Heart left ventricle (tissue), 16 donors: ENCODE results near the gene USP2. TPM values are rescaled to one million over a fixed set of nuclear protein-coding genes. Genes with fewer than 3 reads are reported as not detected.

Source experiments
- ATAC-seq, 4 donors: fragments of 200-7000 bp; cut with Tn5 transposase; one replicate each; pipeline ENCODE4 v1.9.1; 2020 to 2022; ENCODE audit warnings: moderate library complexity in 4 of 4, mild to moderate bottlenecking in 3 of 4, moderate number of reproducible peaks in 1 of 4
- DNase-seq, 5 donors: peaks; one replicate each; pipeline ENCODE4 v3.0.0-alpha.2; 2020
- H3K27ac ChIP-seq, 12 donors: fragments of 200-600 bp; sonication (generic) in 4 of 12; one replicate each; pipeline versions ENCODE4 v1.5.0 to v1.8.0; 2016 to 2022; ENCODE audit warnings: mild to moderate bottlenecking in 2 of 12
- H3K27me3 ChIP-seq, 9 donors: fragments of 200-600 bp; sonication (generic) in 2 of 9; one replicate each; pipeline versions ENCODE4 v1.5.1 to v1.8.0; 2016 to 2022; ENCODE audit warnings: mild to moderate bottlenecking in 3 of 9
- H3K36me3 ChIP-seq, 9 donors: fragments of 200-600 bp; sonication (generic) in 2 of 9; one replicate each; pipeline versions ENCODE4 v1.5.0 to v1.8.0; 2018 to 2022; ENCODE audit warnings: mild to moderate bottlenecking in 2 of 9
- H3K4me1 ChIP-seq, 12 donors: fragments of 200-600 bp; sonication (generic) in 4 of 12; one replicate each; pipeline versions ENCODE4 v1.5.0 to v1.8.0; 2016 to 2022; ENCODE audit warnings: mild to moderate bottlenecking in 3 of 12
- H3K4me3 ChIP-seq, 12 donors: fragments of 200-600 bp; sonication (generic) in 4 of 12; one replicate each; pipeline versions ENCODE4 v1.5.0 to v1.8.0; 2017 to 2022; ENCODE audit warnings: mild to moderate bottlenecking in 9 of 12, moderate library complexity in 4 of 12
- H3K9me3 ChIP-seq, 12 donors: fragments of 200-600 bp; sonication (generic) in 4 of 12; one replicate each; pipeline versions ENCODE4 v1.5.0 to v1.8.0; 2016 to 2022; ENCODE audit warnings: mild to moderate bottlenecking in 1 of 12
- CTCF ChIP-seq, 12 donors: fragments of 200-600 bp; sonication (generic) in 4 of 12; IDR thresholded peaks; one replicate each; pipeline versions ENCODE4 v1.5.0 to v1.8.0; 2018 to 2022; ENCODE audit warnings: antibody characterized with exemption in 12 of 12, mild to moderate bottlenecking in 5 of 12
- POLR2A ChIP-seq, 2 donors: fragments of 450-650 bp; IDR thresholded peaks; one replicate each; pipeline ENCODE4 v1.6.1; 2017; ENCODE audit warnings: antibody characterized with exemption in 2 of 2, mild to moderate bottlenecking in 2 of 2, moderate library complexity in 2 of 2
- WGBS, 4 donors: extraction: QIAGEN DNeasy Blood & Tissue Kit in 2 of 4; methylation state at CpG; one replicate each; pipeline versions ENCODE4 v1.1.5 to v1.1.7; 2013 to 2018; 5-methylcytosine and 5-hydroxymethylcytosine counted together
- intact Hi-C, 10 donors: fragments of 100-400 bp; cut with DNase I; formaldehyde crosslinking; loops; one replicate each; pipeline versions ENCODE4 v1.11.1 to v1.14.2; 2022
- polyA plus RNA-seq, 2 donors: library from polyadenylated mRNA; stranded (reverse); fragments of 200-250 nt; gene quantifications; one replicate each; pipeline ENCODE4 v1.2.3, GENCODE V29; 2013
- total RNA-seq, 9 donors: library from RNA; depleted of rRNA in 2 of 9; stranded (reverse); fragments of >200 nt in 2 of 9; fragmentation: NEBNext Ultra II Directional in 3 of 9; extraction: Animal tissue kit (Norgen Biotek cat#: 25700) in 3 of 9; gene quantifications; one replicate each; pipeline versions ENCODE4 v1.1.0 to v1.2.4, GENCODE V29; 2016 to 2023
- donor health status: ischemic (EF 13 %, LVEDD 7.1; RV severe dilation, severe dysfunction).
- donor health status: healthy with polysubstance abuse.
- donor health status: DM: no; HTN: yes; CAD: no.
- donor health status: DM: no; HTN: no; CAD: no.
- donor health status: ischemic (EF 25% LVEDD 6.9; RV normal size, moderate dysfunction).
- donor health status: ischemic (EF 25% LVEDD 5.7; RV mildly dilated, moderate dysfunction).
- donor health status: healthy.
- donor health status: DM: yes; HTN: yes; CAD: no.
- donor health status: ischemic (EF 35%, LVEDD 5.7; RV mildly dilated, moderate dysfunction).
- donor health status: nonischemic (EF 11% LVEDD 7.7; RV severe dilation, severe dysfunction).
- donor health status: DM: yes; HTN: yes; CAD: no.
- donor health status: PGD.
- donor health status: ischemic (EF 29% LVEDD 5.4; RV normal size, mild dysfunction).
- donor health status: nonischemic (EF 23%, LVEDD 6.1; RV moderate dilation, normal function).

Gene USP2
- total and polyA plus RNA-seq, 11 donors = 53.7 to 138 (median 108) TPM

GRCh38 chr11:119375337-119376196 is 5.9 kb downstream of the USP2 start:
- 23 to 43% (median 35%) methylated on average over 12 to 14 of the region's 14 CpGs for WGBS, 4 donors
- peak overlapping the region in 10 of 12 donors; percentile 7 to 79 (median 58) for H3K4me3 ChIP-seq
- H3K27ac ChIP-seq = peak overlapping the region; percentile 59 to 100 (median 93)

GRCh38 chr11:119374632-119375336 is 6.7 kb downstream of the USP2 start:
- intact Hi-C loops = loop anchor here in 7 of 10 donors (1.0 to 5.0 kb wide), 5 partner anchors 18 to 170 kb away; partner anchors contain the start of gene C1QTNF5 (in 3 of the 7)
- ATAC-seq (peak in 3 of 4 donors; percentile 4 to 33 (median 15)), DNase-seq (peak in 2 of 5 donors; percentile 66 to 68)
- Histone ChIP-seq H3K4me1 (peaks cover 0 to 84% (median 55%) of the 10 kb centered on the region in 12 donors), H3K4me3 (no peak overlapping the region), H3K9me3 (no peaks in the 10 kb centered on the region), H3K27me3 (no peaks in the 10 kb centered on the region), H3K36me3 (no peaks in the 10 kb centered on the region), H3K27ac (peak overlapping the region; percentile 11 to 100 (median 93))
- TF ChIP-seq CTCF (IDR thresholded peaks at IDR 0.05) = no peak
- no peak for TF ChIP-seq POLR2A (IDR thresholded peaks at IDR 0.05)
- 26 to 30% (median 29%) methylated on average over 9 to 11 of the region's 11 CpGs for WGBS, 4 donors

More at GRCh38 chr11:119375337-119376196, 5.9 kb downstream of the USP2 start:
- peaks cover 0 to under 1% (median 0%) of the 10 kb centered on the region in 9 donors for H3K27me3 ChIP-seq
- no peaks in the 10 kb centered on the region for H3K36me3 ChIP-seq
- intact Hi-C loops = loop anchor here in 5 of 10 donors (2.0 to 5.0 kb wide), 3 partner anchors 19 to 171 kb away; partner anchors contain the start of gene C1QTNF5 (in 1 of the 5)
- peaks cover 0 to 82% (median 54%) of the 10 kb centered on the region in 12 donors for H3K4me1 ChIP-seq
- H3K9me3 ChIP-seq = no peaks in the 10 kb centered on the region
- ATAC-seq (peak; percentile 68 to 76 (median 72)), DNase-seq (peak; percentile 84 to 93 (median 87))
- TF ChIP-seq CTCF (IDR thresholded peaks at IDR 0.05) (no peak), POLR2A (IDR thresholded peaks at IDR 0.05) (no peak)

GRCh38 chr11:119373921-119374631 is 7.4 kb downstream of the USP2 start:
- 23 to 42% (median 35%) methylated on average over 5 of the region's 5 CpGs for WGBS, 4 donors
- TF ChIP-seq POLR2A (IDR thresholded peaks at IDR 0.05) (no peak), CTCF (IDR thresholded peaks at IDR 0.05) (peak; percentile 76 to 91 (median 84))
- no peaks in the 10 kb centered on the region for H3K9me3 ChIP-seq
- peak in 2 of 4 donors; percentile 4 to 9 for ATAC-seq
- no peak overlapping the region for H3K4me3 ChIP-seq
- peak overlapping the region in 10 of 12 donors; percentile 87 to 100 (median 94) for H3K27ac ChIP-seq
- peak in 4 of 5 donors; percentile 62 to 77 (median 66) for DNase-seq
- no peaks in the 10 kb centered on the region for H3K36me3 ChIP-seq
- peaks cover 0 to 90% (median 60%) of the 10 kb centered on the region in 12 donors for H3K4me1 ChIP-seq
- intact Hi-C loops = loop anchor here in 7 of 10 donors (1.0 to 2.0 kb wide), 4 partner anchors 17 to 169 kb away; partner anchors contain the start of gene C1QTNF5 (in 2 of the 7)
- no peaks in the 10 kb centered on the region for H3K27me3 ChIP-seq
